ENCODE results near the gene RPL10.

Gene RPL10

DNA sequence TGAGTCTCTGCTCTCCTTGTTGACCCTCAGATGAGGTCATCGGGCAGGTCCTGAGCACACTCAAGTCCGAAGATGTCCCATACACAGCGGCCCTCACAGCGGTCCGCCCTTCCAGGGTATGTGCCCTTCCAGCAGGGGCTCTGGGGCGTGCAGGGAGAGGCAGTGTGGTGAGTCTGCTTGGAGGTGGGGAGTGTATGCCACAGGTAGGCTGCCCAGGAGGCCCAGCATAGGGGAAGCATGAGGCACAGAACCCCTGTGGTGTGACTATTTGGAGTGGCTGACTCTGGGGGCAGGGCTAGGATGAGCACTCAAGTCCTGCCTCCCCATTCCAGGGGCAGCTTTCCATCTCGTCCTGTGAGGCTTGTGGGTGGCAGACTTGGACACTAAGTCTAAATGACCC, 35.4 kb downstream of the RPL10 start:
- DNase-seq: no peak

DNA sequence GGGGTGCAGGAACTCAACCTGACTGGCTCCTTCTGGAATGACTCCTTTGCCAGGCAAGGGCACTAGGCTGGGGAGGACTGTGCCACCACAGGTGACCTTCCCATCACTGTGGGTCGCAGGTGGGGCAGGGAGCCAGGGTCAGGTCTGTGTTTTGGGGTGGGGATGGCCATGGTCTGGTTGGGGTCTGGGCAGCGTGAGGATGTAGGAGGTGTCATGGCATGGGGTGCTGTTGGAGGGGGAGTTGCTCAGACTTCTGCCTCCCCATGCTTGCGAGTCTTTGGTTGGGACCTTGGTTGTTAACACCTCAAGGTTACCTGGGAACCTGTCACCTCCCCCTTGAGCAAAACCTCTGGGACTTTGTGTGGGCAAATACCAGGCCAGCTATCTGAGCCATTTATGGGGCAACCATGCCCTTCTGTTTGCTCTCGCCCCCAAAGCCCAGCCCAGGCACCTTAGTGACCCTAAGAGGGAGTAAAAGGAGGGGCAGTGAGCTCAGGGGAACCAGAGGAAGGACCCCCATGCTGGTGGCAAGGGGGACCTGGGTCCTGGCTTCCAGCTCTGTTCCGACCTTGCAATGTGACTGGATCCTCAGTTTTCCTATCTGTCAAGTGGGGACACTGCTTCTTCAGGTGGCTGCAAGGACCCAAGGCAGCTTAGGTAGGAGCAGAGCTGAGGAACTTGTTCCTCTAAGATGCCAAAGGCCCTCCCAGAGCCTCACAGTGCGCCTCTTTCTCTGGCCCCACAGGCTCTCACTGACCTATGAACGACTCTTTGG, 36.4 kb downstream of the RPL10 start:
- no peak for DNase-seq

DNA sequence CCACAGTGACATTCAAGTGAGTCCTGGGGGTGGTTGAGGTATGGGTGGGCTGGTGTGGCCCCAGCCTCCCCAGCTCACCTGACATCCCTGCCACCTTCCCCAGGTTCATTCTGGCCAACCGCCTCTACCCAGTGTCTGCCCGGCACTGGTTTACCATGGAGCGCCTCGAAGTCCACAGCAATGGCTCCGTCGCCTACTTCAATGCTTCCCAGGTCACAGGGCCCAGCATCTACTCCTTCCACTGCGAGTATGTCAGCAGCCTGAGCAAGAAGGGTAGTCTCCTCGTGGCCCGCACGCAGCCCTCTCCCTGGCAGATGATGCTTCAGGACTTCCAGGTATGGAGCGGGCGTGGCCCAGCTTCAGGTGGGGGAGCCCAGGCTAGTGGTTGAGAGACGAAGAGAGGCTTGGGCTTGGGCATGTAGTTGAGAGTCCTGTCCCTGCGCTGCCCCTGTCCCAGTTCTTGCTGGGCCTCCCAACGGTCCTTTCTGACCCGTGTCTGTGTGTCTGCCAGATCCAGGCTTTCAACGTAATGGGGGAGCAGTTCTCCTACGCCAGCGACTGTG, 37.1 kb downstream of the RPL10 start:
- no peak for DNase-seq

DNA sequence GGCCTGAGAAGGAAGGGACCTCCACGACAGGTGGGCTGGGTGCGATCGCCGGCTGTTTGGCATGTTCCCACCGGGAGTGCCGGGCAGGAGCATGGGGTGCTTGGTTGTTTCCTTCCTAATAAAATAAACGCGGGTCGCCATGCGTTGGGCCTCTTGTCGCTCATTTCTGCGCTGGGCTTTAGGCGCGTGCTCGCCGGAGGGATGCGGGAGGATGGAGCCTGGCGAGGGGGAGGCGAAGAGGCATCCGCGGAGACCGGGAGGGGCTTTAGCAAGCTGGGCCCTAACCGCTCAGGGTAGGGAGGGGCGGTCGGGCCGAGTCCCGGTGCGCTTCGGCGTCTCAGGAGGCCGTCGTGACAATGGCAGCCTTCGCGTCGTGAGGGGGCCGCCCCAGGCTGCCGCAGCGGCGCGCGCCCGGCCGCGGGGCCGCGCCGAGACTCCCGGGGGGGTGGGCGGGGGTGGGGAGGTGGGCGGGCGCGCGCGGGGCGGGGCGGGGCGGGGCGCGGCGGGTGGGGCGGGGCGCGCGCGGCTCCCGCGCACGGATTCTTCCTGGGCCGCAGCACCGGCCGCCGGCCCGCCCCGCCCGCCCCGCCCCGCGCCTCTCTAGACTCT, 38.3 kb downstream of the RPL10 start:
- DNase-seq: no peak

DNA sequence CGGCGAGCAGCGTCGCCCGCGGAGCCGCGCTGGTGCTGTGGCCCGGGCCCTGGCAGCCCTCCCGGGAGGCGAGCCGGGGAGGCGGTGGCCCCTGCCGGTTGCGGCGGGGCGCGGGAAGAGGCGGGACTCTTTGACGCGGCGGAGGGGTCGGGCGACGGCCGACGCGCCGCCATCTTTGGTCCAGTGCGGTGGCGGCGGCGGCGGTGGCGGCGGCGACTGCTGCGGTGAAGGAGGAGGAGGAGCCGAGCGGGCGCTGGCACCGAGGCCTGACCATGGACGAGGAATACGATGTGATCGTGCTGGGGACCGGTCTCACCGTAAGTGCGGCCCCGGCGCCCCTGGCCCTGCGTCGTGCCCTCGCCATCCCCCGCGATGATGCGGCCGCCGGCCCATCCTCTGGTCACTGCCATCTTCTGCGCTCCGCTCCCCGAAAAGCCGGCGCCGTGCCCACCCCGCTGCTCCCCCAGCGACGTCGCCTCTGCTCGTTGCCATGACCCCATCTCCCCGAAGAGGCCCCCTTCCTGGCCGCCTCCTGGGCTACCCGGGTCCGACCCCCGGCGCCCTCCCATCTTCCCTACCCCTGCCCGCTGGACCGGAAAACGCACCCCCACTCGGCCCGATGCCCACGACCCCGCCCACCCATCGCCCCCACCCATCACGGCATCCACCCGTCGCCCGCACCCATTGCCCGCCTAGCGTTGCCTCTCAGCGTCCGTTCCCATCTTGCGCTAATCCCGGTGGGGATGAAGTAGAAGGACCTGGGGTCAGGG, 39.0 kb downstream of the RPL10 start, which contains the start of gene GDI1:
Gene GDI1 (plus strand): TSS at position 172 of the 770 bp plus-strand sequence. CDS start 101 bp downstream, at position 273.
- DNase-seq: no peak

DNA sequence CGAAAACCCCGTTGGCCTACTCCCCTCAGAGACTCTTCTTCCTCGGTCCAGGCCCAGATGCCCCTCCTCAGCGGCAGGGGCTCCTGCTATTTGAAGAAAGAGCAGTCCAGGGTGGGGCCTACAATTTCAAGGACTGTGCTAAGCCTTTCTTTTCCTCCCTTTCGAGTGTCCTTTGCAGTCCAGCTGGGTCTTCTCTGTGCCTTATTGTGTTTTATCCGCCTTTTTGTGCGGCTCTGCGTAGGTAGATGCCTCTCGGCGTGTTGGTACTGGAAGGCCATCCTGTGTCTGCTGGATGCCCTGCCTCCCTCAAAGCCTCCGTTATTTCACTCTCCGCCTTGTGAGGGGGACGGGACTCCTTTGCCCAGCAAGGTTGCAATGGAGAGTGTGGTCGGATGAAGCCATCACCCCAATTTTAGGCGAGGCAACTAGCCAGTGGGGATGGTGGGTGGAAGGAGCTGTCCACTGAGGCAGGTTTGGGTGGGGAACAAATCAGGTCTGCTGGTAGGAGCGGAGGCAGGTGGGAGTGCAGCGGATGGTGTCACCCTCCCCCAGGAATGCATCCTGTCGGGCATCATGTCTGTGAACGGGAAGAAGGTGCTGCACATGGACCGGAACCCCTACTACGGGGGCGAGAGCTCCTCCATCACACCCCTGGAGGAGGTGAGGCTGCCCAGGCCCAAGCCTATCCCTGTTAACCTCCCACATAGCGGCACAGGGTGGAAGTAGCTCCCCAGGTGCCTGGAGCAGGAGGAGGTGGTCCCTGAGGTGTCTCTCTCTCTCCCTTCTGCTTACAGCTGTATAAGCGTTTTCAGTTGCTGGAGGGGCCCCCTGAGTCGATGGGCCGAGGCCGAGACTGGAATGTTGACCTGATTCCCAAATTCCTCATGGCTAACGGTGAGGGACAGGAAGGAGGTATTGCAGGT, 40.1 kb downstream of the RPL10 start:
- DNase-seq: no peak

DNA sequence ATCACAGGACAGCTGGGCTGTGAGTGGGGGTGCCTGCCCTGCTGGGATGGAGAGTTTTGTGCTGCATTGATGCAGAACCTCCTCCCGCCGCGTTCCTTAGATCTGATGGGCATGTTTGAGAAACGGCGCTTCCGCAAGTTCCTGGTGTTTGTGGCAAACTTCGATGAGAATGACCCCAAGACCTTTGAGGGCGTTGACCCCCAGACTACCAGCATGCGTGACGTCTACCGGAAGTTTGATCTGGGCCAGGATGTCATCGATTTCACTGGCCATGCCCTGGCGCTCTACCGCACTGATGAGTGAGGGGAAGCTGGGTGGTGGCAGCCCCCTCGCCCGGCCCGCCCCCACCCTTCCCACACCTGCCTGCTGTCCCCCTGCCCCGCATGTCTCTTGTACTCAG, 41.7 kb downstream of the RPL10 start:
- no peak for DNase-seq

DNA sequence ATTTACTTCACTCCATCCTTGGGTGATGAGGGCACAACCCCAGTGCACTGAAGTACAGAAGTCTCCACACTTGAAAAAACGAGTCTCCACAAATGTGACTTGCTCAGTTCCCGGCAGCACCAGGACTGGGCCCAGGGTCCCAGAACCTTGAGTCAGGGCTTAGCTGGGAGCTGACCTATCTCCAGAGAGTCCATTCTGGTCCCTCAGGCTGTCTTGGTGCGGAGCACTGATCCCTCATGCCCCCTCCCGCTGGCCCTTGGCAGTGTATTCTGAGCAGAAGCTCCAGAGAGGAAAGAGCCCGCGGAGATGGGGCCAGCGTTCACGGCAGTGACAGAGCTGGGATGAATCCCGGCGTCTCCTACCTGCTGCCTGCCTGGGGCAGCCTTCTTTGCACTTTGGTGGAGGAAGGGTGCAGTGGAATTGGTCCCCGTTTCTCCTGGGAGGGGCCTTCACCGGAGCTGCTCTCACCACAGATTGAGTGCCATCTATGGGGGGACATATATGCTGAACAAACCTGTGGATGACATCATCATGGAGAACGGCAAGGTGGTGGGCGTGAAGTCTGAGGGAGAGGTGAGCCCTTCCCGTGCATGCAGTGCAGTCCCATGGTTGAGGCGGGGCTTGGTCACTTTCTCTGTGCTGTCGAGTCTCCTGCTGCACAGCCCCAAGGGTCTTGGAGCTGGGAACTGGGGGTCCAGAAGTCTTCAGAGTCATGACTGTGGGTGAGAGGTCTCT, 42.6 kb downstream of the RPL10 start:
- DNase-seq: no peak

DNA sequence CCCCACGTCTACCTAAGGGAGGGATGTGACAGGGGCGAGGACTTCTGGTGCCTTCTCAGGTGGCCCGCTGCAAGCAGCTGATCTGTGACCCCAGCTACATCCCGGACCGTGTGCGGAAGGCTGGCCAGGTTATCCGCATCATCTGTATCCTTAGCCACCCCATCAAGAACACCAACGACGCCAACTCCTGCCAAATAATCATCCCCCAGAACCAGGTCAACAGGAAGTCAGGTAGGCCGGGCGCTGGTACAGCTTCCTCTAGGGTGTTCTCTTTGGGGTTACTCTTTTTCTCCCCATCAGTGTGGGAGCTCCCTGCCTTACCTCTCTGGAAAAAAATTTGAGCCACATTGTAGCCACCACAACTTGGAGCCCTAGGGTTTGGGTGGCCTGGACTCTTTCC, 43.4 kb downstream of the RPL10 start:
- DNase-seq: no peak

DNA sequence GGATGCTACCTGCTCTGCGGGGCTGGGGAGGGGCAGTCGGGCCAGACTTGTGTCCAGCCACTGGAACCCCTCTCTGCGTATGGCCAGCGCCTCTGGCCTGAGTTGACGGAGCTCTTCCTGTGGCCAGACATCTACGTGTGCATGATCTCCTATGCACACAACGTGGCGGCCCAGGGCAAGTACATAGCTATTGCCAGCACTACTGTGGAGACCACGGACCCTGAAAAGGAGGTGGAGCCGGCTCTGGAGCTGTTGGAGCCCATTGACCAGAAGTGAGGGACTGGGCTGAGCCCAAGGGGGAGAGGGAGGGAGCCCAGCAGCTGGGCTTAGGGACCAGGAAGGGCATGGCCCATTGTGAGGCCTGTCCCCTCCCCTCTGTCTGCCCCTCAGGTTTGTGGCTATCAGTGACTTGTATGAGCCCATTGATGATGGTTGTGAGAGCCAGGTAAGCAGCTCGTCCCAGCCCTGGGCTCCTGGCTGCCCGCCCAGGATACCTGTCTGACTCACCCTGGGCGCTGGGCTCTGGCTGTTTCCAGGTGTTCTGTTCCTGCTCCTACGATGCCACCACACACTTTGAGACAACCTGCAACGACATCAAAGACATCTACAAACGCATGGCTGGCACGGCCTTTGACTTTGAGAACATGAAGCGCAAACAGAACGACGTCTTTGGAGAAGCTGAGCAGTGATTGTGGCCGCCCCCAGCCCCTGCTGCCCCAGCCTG, 44.0 kb downstream of the RPL10 start:
- DNase-seq: no peak

DNA sequence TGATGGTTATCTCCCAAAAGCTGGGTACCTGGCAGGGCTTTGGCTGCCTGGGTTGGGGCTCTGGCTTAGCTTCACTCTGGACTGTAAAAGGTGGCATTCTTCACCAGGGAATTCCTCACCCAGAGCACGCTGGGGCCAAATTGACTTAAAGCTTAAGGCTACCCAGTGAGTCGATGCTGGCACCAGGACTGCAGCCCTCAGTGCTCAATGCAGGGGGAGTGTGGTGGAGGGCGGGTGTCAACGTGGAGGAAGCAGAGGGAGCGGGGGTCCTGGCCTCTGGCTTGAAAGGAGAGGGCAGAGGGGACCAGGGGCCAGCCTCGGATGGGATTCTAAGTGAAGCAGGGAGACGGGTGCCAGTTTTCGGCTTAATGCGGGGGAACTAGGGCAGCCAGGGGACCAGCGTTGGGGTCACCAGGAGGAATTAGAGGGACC, 45.3 kb downstream of the RPL10 start:
- no peak for DNase-seq

DNA sequence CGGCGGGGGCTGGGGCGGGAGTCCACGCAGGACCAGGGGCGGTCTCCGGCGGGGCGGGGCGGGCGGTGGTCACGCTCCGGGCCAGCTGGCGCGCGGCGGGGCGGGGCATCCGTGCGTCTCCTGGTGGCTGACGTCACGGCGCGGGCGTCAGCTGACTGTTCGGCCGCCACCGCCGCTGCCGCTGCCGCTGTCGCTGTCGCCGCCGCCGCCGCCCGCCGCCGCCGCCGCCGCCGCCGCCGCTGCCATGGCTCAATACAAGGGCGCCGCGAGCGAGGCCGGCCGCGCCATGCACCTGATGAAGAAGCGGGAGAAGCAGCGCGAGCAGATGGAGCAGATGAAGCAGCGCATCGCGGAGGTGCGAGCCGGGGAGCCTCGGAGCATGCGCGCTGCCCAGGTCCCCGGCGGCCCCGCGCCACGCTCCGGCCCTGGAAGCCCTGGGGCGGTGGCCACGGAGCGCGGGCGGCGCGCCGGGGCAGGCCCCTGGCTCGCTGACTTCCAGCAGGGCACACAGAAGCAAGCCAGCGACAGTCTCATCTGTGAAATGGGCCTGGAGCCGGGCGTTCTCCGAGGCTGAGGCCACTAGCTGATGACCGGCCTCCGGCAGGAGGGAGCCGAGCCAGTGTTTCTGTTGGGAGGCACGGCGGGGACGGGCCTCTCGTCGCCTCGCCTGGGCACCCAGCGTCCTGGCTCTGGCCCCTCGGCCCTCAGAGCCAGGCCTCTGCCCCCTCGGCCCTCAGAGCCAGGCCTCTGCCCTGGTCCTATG, 46.0 kb downstream of the RPL10 start, which contains the start of gene FAM50A:
Gene FAM50A (plus strand): TSS at position 150 of the 763 bp plus-strand sequence. CDS start 95 bp downstream, at position 245.
- peak; percentile 10 to 35 for DNase-seq

DNA sequence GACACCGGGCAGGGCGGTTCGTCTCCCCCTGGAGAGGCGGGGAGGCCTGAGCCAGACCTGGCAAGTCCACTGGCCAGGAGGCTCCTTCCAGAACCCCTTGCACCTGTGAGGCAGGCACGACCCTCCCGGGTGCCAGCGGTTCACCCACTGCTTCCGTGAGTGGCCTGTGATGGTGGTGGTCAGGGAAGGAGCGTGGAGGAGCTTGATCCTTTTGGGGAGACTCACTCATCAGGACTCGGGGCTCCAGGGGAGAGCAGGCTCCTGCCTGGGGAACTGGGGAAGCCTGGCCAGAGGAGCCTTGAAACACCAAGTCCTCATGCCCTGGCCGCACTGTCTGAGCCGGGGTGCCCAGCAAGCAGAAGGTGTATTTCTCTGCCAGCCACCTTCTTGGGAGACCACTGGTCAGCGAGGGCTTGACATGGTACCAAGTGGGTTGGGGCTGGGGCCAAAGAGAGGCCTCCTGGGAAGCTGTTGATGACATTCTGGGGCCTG, 46.6 kb downstream of the RPL10 start:
- DNase-seq: no peak

DNA sequence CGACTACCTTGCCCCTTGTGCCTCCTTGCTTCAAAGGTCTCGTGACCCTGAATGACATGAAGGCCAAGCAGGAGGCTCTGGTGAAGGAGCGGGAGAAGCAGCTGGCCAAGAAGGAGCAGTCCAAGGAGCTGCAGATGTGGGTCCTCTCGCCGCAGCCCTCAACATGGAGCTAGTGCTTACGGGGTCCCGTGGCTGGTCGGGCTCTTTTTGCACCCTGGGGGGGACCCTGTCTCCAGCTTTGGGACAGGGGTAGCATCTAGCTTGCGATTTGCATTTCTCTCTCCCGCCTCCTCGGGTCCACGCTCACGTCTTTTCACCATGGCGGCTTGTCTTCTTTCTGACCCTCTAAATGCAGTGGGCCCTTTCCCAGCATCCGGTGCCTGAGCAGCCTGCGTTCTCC, 47.6 kb downstream of the RPL10 start:
- DNase-seq: no peak

DNA sequence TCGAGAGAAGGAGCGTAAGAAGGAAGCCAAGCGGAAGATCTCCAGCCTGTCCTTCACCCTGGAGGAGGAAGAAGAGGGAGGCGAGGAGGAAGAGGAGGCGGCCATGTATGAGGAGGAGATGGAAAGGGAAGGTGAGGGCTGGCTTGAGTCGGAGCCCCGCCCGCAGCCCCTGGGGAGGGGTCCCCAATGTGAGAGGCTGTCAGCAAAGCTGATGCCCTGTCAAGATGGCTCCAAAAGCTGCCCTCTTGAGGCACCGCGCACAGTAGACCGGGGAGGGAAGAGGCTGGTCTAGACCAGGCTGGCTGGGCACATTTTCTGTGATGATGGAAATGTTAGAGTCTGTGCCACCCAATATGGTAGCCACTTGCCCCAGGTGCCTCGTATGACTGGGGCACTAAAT, 48.3 kb downstream of the RPL10 start:
- DNase-seq: no peak

DNA sequence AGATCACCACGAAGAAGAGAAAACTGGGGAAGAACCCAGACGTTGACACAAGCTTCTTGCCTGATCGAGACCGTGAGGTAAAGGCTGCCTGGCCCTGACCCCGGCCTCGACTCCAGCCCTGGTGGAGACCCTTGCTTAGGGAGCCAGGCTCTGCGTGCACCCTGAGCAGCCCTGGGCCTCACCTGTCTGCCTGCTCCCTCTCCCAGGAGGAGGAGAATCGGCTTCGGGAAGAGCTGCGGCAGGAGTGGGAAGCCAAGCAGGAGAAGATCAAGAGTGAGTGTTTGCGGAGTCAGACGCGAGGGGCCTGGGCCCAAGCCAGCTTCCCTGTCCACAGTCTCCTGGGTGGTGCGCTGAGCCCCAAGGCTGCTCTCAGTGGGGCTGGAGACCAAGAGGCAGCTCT, 50.3 kb downstream of the RPL10 start:
- DNase-seq: no peak

DNA sequence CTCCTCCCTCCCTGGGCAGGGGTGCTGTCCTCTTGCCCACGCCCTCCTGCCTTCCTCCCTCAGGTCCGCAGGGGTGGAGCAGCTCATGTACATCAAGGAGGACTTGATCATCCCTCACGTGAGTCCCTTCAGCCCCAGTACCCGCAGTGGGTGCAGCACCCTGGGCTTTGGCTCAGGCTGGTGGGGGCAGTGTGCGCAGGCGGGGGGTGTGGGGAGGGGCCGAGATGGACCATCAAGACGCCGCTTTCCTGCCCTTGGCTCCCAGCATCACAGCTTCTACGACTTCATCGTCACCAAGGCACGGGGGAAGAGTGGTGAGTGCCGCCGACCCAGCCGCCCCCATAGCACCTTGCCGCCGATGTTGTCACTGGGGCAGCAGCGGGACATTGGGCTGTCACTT, 51.4 kb downstream of the RPL10 start:
- DNase-seq: no peak

DNA sequence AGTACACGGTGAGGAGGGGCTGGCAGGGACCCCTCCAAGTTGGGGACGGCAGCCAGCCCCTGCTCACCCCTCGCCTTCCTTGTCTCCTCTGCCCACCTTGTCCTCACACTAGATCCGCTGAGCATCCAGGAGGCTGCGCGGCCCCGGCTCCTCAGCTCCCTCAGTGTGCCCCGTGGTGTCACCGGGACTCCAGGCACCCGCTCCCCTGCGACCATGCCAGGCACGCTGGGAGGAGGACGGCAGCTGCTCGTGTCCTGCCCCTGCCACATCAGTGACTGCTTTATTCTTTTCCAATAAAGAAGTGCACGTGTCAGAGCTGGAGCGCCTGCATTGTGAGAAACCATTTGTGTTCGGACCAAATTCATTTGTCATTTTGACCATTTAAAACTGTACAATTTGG, 52.1 kb downstream of the RPL10 start:
- DNase-seq: no peak
